OCI-LY3 (cell line): ENCODE results near the gene SPAG9.

Experiments
- H2AFZ ChIP-seq: fragments of 200-600, 300-600 bp; shearing (Covaris generic); 2 replicates; pipeline ENCODE4 v1.6.0; 2014; ENCODE audit warnings: antibody characterized with exemption, low read depth, low read length
- H3K27ac ChIP-seq: fragments of 200-600, 300-600 bp; sonication (generic); 2 replicates; pipeline ENCODE4 v1.5.1; 2014; ENCODE audit warnings: mild to moderate bottlenecking, low read length, moderate library complexity, mixed read lengths
- H3K27me3 ChIP-seq: fragments of 200-600, 300-600 bp; sonication (generic); 2 replicates; pipeline ENCODE4 v1.6.1; 2014; ENCODE audit warnings: low read depth, low read length, mixed read lengths
- H3K36me3 ChIP-seq: fragments of 200-600, 300-600 bp; sonication (generic); replicated peaks from 2 replicates; pipeline ENCODE3; 2014; ENCODE audit warnings: low read depth, low read length, mixed read lengths
- H3K4me1 ChIP-seq: fragments of 300-600, 200-600 bp; sonication (generic); 2 replicates; pipeline ENCODE4 v1.6.1; 2014; ENCODE audit warnings: low read length, mixed read lengths
- H3K4me2 ChIP-seq: fragments of 200-600, 300-600 bp; sonication (generic); 2 replicates; pipeline ENCODE4 v1.6.1; 2014; ENCODE audit warnings: low read length, mixed read lengths
- H3K4me3 ChIP-seq: fragments of 300-600, 200-600 bp; sonication (generic); 2 replicates; pipeline ENCODE4 v1.5.1; 2014; ENCODE audit warnings: antibody characterized with exemption, mild to moderate bottlenecking, low read length, moderate library complexity
- H3K79me2 ChIP-seq: fragments of 300-600, 200-600 bp; shearing (Covaris generic); 2 replicates; pipeline ENCODE4 v1.6.1; 2014; ENCODE audit warnings: mild to moderate bottlenecking, low read length, mixed read lengths
- H3K9ac ChIP-seq: fragments of 300-600, 200-600 bp; shearing (Covaris generic); 2 replicates; pipeline ENCODE4 v1.6.0; 2014; ENCODE audit warnings: mild to moderate bottlenecking, low read length, moderate library complexity
- H3K9me3 ChIP-seq: fragments of 200-600, 300-600 bp; shearing (Covaris generic); 2 replicates; pipeline ENCODE4 v1.6.1; 2014; ENCODE audit warnings: low read length, mixed read lengths; ENCODE audit not compliant: insufficient read depth
- H4K20me1 ChIP-seq: fragments of 200-600, 300-600 bp; sonication (generic); 2 replicates; pipeline ENCODE4 v1.6.1; 2016; ENCODE audit warnings: low read length, mixed read lengths; ENCODE audit not compliant: insufficient read depth
- EZH2phosphoT487 ChIP-seq: fragments of 200-600 bp; shearing (Covaris generic); IDR thresholded peaks from 2 replicates; pipeline ENCODE4 v1.6.1; 2018; ENCODE audit warnings: antibody characterized with exemption, mixed run types, low read depth
- TF ChIP-seq, protein P1 (sequence below): fragments of 200-600, 300-600 bp; sonication (generic); IDR thresholded peaks from 2 replicates; pipeline ENCODE4 v1.5.1; 2014; ENCODE audit warnings: antibody characterized with exemption, low read length, low read depth

Gene SPAG9

DNA sequence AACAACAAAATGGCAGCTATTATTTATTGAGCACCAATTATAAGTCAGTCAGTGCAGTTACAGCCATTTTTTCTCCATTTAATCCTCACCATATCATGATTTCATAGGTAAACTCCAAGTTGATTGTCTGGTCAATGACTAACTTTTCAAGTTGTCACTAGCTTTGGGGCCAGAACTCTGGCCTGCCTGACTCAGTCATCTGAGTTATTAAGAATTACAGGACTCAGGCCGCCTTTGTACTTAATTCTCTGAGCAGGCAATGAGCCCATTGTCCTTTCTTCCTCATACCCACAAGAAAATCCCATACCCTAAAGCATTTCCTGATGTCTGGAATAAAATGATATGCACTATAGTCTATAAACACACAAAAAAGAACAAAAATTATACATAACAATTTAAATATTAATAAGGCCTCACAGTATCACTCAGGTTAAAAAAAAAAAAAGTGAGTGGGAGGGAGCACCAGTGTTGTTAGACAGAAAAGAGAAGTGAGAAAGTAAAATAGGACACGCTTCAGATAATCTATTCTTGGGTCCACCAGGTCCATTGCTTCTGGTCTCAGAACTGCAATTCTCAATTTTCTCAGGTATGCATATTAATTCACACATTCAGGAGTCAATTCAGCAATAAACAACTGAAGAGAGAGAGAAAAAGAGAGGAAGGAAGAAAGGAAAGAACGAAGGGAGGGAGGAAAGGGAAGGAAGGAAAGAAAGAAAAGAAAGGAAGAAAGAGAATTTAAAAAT lies 70.2 kb downstream of the SPAG9 start:
- Histone ChIP-seq H3K4me2 (peak overlapping the region; percentile 40), H3K27me3 (no peaks in the 10 kb centered on the region), H3K4me3 (no peak overlapping the region), H3K79me2 (no peaks in the 10 kb centered on the region), H3K36me3 (peaks cover 2% of the 10 kb centered on the region), H4K20me1 (peaks cover 5% of the 10 kb centered on the region), H3K9ac (no peak overlapping the region), H3K4me1 (peaks cover 25% of the 10 kb centered on the region), H2AFZ (no peak overlapping the region), H3K27ac (no peak overlapping the region), H3K9me3 (no peaks in the 10 kb centered on the region)
- TF ChIP-seq, protein P1, sequence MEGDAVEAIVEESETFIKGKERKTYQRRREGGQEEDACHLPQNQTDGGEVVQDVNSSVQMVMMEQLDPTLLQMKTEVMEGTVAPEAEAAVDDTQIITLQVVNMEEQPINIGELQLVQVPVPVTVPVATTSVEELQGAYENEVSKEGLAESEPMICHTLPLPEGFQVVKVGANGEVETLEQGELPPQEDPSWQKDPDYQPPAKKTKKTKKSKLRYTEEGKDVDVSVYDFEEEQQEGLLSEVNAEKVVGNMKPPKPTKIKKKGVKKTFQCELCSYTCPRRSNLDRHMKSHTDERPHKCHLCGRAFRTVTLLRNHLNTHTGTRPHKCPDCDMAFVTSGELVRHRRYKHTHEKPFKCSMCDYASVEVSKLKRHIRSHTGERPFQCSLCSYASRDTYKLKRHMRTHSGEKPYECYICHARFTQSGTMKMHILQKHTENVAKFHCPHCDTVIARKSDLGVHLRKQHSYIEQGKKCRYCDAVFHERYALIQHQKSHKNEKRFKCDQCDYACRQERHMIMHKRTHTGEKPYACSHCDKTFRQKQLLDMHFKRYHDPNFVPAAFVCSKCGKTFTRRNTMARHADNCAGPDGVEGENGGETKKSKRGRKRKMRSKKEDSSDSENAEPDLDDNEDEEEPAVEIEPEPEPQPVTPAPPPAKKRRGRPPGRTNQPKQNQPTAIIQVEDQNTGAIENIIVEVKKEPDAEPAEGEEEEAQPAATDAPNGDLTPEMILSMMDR = no peak
- TF ChIP-seq EZH2phosphoT487 = no peak

DNA sequence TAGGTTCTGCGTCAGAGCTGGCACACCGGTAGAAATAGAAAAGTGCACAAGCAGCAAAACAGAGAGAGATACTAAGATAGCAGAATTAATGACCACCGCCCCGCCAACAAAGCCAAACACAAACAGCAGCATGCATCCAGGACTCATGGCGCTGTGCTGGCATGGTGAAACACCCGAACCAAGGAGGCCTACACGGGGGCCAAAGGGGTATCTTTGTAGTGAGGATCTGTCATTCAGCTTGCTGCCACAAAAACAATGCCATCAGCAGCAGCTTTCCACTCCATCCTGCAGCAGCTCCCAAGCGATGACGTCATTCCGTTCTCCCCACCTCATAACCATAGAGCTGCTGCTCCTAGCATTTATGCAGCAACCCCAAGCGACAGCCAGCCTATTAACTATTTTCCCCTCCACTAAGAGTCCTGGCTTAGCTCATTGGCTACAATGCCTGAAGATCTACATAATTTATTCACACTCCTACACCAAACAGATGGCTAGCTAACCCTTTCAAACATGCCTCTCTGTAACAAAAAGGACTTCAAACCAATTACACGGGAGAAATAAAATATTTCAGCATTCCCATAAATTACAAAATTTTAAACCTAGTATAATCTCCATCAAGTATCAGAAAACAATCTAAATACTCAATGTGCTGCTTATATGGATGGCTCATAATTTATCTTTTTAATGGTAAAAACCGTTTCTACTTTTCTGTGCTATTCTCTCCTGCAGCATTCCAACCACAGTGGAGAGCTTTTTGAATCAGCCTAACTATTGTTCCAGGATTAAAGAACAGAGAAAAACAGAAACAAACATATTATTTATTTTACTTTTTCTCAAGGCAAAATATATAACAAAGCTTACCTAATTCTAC lies 73.9 kb downstream of the SPAG9 start:
- Histone ChIP-seq H3K9ac (no peak overlapping the region), H3K9me3 (no peaks in the 10 kb centered on the region), H3K4me1 (peaks cover 14% of the 10 kb centered on the region)

DNA sequence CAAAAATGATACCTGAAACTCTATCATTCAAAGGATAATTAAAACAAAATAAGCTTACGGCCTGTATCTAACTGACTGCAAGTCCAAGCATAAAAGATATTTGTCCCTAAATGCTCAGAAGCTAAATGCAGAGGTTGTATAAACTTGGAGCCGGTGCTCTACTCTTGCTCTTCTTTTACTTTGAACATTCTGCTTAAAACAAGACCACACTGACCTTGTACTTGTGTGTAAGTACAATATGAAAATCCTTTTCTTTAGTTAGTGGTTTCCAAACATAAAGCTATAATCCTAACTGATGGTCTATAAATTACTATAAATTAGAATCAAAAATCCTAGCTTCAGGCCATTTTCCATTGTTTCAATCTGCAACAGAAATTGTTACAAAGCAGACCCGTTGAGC lies 74.6 kb downstream of the SPAG9 start:
- H3K9ac ChIP-seq = no peak overlapping the region
- no peaks in the 10 kb centered on the region for H3K79me2 ChIP-seq
- no peak overlapping the region for H3K4me2 ChIP-seq
- H3K27ac ChIP-seq = no peak overlapping the region
- TF ChIP-seq EZH2phosphoT487 = no peak
- TF ChIP-seq, protein P1 = no peak
- no peak overlapping the region for H3K4me3 ChIP-seq
- peaks cover 13% of the 10 kb centered on the region for H3K4me1 ChIP-seq
- H3K27me3 ChIP-seq = no peaks in the 10 kb centered on the region
- H3K36me3 ChIP-seq = no peaks in the 10 kb centered on the region
- peaks cover 5% of the 10 kb centered on the region for H4K20me1 ChIP-seq
- H2AFZ ChIP-seq = no peak overlapping the region
- no peaks in the 10 kb centered on the region for H3K9me3 ChIP-seq

More for the DNA sequence above, 73.9 kb downstream of the SPAG9 start:
- H2AFZ ChIP-seq = no peak overlapping the region
- no peak overlapping the region for H3K4me3 ChIP-seq
- peaks cover 5% of the 10 kb centered on the region for H4K20me1 ChIP-seq
- no peak overlapping the region for H3K4me2 ChIP-seq
- no peaks in the 10 kb centered on the region for H3K79me2 ChIP-seq
- H3K27ac ChIP-seq = no peak overlapping the region
- H3K36me3 ChIP-seq = no peaks in the 10 kb centered on the region
- TF ChIP-seq EZH2phosphoT487 = no peak
- TF ChIP-seq, protein P1 = no peak
- H3K27me3 ChIP-seq = no peaks in the 10 kb centered on the region

DNA sequence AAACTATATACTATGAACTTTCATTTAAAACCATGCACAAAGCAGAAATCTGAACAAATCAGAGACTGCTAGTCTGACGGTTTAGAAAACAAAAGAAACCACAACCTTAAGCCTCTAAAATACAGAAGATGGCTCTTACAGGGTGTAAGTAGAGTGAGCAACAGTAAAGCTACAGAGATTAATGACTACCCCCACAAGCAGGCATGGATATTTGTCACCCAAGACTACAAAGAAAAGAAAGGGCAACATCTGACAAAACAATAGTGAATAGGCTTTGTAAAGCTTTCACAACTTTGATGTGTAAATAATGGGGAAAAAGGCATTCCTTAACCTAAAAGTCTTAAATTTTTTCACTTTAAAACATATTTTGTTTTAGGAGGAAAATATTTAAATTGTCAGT lies 75.0 kb downstream of the SPAG9 start:
- H3K27ac ChIP-seq = no peak overlapping the region

More for the DNA sequence above, 75.0 kb downstream of the SPAG9 start:
- Histone ChIP-seq H3K36me3 (no peaks in the 10 kb centered on the region), H3K4me3 (no peak overlapping the region), H3K4me2 (no peak overlapping the region), H3K9me3 (no peaks in the 10 kb centered on the region), H3K4me1 (peaks cover 8% of the 10 kb centered on the region), H3K9ac (no peak overlapping the region), H2AFZ (no peak overlapping the region), H3K27me3 (no peaks in the 10 kb centered on the region), H3K79me2 (no peaks in the 10 kb centered on the region), H4K20me1 (peaks cover 5% of the 10 kb centered on the region)
- TF ChIP-seq, protein P1 = no peak
- no peak for TF ChIP-seq EZH2phosphoT487
